Progenitor cell of endocrine pancreas (in vitro differentiated cells): ENCODE measurements around the gene DPP8. TPM values are rescaled to one million over a fixed set of nuclear protein-coding genes. Genes with fewer than 3 reads are reported as not detected.
"Not testable (repeated sequence)": the region's sequence is repeated elsewhere in the genome, so short reads cannot be mapped to it uniquely, and the experiment has no call there.

Experiments used
- DNase-seq: peaks from one replicate; pipeline ENCODE4 v3.0.0; 2021; ENCODE audit warnings: low spot score; ENCODE audit not compliant: unreplicated experiment
- H3K27ac Mint-ChIP-seq: 2 replicates; pipeline ENCODE4 v1.8.0; 2021; ENCODE audit warnings: mild to moderate bottlenecking, moderate library complexity, mixed read lengths
- H3K27me3 Mint-ChIP-seq: 2 replicates; pipeline ENCODE4 v1.8.0; 2021; ENCODE audit warnings: mixed read lengths
- H3K36me3 Mint-ChIP-seq: 2 replicates; pipeline ENCODE4 v1.8.0; 2022; ENCODE audit warnings: mixed read lengths; ENCODE audit not compliant: insufficient read depth
- H3K4me1 Mint-ChIP-seq: 2 replicates; pipeline ENCODE4 v1.8.0; 2021; ENCODE audit warnings: low read depth, mixed read lengths
- H3K4me3 Mint-ChIP-seq: 2 replicates; pipeline ENCODE4 v1.8.0; 2021; ENCODE audit warnings: low read depth, mild to moderate bottlenecking, moderate library complexity, mixed read lengths
- H3K9me3 Mint-ChIP-seq: 2 replicates; pipeline ENCODE4 v1.8.0; 2021; ENCODE audit warnings: low read depth, mixed read lengths
- CTCF ChIP-seq: fragments of 200-600 bp; sonication (generic); IDR thresholded peaks from one replicate; pipeline ENCODE4 v1.5.0; 2021; ENCODE audit warnings: antibody characterized with exemption, mild to moderate bottlenecking; ENCODE audit not compliant: unreplicated experiment
- total RNA-seq: library from RNA; stranded (reverse); gene quantifications from 2 replicates; pipeline ENCODE4 v1.2.1, GENCODE V29; 2021

Gene DPP8
- total RNA-seq, 1 donor from 2014 or later, result 30.7 TPM

- Mint-ChIP-seq H3K27ac (no peak overlapping the region), H3K9me3 (no peaks in the 10 kb centered on the region), H3K27me3 (no peaks in the 10 kb centered on the region), H3K4me1 (no peaks in the 10 kb centered on the region), H3K4me3 (no peak overlapping the region), H3K36me3 (peaks cover 18% of the 10 kb centered on the region)
- DNase-seq, result no peak
- TF ChIP-seq CTCF, result no peak
Observed at GRCh38 chr15:65470866-65471265, 46.6 kb downstream of the DPP8 start.

DNA sequence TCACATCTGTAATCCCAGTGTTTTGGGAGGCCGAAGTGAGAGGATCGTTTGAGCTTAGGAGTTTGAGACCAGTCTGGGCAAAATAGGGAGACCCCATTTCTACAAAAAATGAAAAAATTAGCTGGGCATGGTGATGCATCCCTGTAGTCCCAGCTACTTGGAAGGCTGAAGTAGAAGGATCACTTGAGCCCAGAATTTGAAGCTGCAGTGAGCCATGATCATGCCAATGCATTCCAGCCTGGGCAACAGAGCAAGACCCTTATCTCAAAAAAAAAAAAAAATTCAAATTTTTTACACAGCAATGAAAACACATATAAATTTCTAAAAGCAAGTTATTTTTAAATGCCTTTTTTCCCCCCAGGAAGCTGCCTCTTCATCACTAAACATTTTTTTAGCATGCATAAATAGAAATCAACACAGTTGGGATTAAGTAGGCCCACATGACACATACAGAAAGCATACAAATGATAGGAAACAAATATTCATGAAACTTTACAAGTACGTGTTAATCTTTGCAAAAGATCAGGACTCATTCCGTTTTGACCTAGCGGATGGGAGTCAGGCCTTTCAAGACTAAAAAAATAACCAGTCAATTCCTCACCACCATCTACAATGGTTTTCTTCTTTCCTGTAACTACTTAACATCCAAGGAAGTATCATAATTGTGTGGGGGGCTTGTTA is 49.1 kb downstream of the DPP8 start:
- no peak overlapping the region for H3K4me3 Mint-ChIP-seq
- H3K4me1 Mint-ChIP-seq, result no peaks in the 10 kb centered on the region
- H3K27ac Mint-ChIP-seq, result no peak overlapping the region
- DNase-seq, result no peak
- no peaks in the 10 kb centered on the region for H3K9me3 Mint-ChIP-seq
- H3K36me3 Mint-ChIP-seq, result peaks cover 20% of the 10 kb centered on the region
- no peak for TF ChIP-seq CTCF
- H3K27me3 Mint-ChIP-seq, result no peaks in the 10 kb centered on the region

- no peak for TF ChIP-seq CTCF
- no peaks in the 10 kb centered on the region for H3K27me3 Mint-ChIP-seq
- no peaks in the 10 kb centered on the region for H3K9me3 Mint-ChIP-seq
- H3K4me3 Mint-ChIP-seq, result no peak overlapping the region
- DNase-seq, result no peak
- H3K27ac Mint-ChIP-seq, result no peak overlapping the region
- H3K4me1 Mint-ChIP-seq, result no peaks in the 10 kb centered on the region
- peaks cover 16% of the 10 kb centered on the region for H3K36me3 Mint-ChIP-seq
Observed at GRCh38 chr15:65466901-65467300, 50.6 kb downstream of the DPP8 start.

- H3K36me3 Mint-ChIP-seq, result peaks cover 15% of the 10 kb centered on the region
- H3K4me1 Mint-ChIP-seq, H3K4me3 Mint-ChIP-seq, H3K27me3 Mint-ChIP-seq, DNase-seq, H3K27ac Mint-ChIP-seq, H3K9me3 Mint-ChIP-seq: not testable (repeated sequence)
Observed at GRCh38 chr15:65463096-65463495, 54.4 kb downstream of the DPP8 start.

GRCh38 chr15:65460741-65461347 is 56.6 kb downstream of the DPP8 start:
- H3K4me3 Mint-ChIP-seq, result no peak overlapping the region
- H3K27me3 Mint-ChIP-seq, result no peaks in the 10 kb centered on the region
- no peak for TF ChIP-seq CTCF
- DNase-seq, result no peak
- no peak overlapping the region for H3K27ac Mint-ChIP-seq
- peaks cover 21% of the 10 kb centered on the region for H3K36me3 Mint-ChIP-seq
- no peaks in the 10 kb centered on the region for H3K9me3 Mint-ChIP-seq
- H3K4me1 Mint-ChIP-seq, result no peaks in the 10 kb centered on the region

GRCh38 chr15:65455256-65455655 is 62.2 kb downstream of the DPP8 start:
- H3K27ac Mint-ChIP-seq, DNase-seq, H3K4me3 Mint-ChIP-seq, H3K27me3 Mint-ChIP-seq, H3K9me3 Mint-ChIP-seq, H3K4me1 Mint-ChIP-seq: not testable (repeated sequence)
- H3K36me3 Mint-ChIP-seq, result peaks cover 24% of the 10 kb centered on the region
